Measurements from ENCODE around the gene LTBP3.
"Not testable (repeated sequence)": the region's sequence is repeated elsewhere in the genome, so short reads cannot be mapped to it uniquely, and the experiment has no call there.

The LTBP3 gene

GRCh38 chr11:65571420-65571819, 13.3 kb upstream of the LTBP3 start:
- DNase-seq, result no peak

GRCh38 chr11:65569973-65570918, 12.1 kb upstream of the LTBP3 start, which contains the start of gene ZNRD2:
ZNRD2 (plus strand) TSS chr11:65570477; CDS start chr11:65570492, 15 bp downstream.
- DNase-seq, result peak; percentile 98

DNA sequence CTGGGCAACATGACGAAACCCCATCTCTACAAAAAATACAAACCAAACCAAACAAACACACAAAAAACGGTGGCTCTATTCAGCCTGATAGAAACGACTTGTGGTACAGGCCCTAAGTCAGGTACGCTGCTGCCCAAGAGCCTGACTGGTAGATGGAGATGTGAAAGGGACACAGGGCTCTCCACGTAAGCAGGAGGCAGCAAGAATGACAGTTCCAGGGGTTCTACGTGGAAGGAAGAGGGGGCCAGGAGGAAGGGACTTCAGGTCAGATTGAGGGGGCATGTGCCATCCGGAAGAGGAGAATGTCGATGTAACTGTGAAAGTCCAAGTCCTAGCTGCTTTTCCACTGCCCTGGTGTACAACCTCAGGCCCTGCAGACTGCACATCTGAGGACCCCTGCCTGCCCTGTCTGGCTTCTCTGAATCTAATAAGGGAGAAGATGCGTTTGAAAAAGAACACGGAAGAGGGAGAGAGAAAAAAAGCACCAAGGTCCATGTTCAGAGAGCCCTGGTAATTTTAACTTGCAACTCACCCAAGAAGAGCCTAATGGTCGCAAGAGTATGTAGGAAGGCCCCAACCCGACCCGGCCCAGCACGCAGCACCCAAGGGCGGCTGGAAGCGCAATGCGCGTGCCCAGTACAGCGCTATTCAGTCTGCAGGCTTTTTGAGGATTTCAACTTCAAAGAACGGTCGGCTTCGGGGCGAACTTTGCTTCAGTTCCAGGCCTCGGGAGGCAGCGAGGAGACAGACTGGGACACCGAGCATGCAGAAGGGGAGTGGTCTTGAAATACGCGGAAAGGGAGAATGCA, 11.2 kb upstream of the LTBP3 start:
- DNase-seq, result no peak

DNA sequence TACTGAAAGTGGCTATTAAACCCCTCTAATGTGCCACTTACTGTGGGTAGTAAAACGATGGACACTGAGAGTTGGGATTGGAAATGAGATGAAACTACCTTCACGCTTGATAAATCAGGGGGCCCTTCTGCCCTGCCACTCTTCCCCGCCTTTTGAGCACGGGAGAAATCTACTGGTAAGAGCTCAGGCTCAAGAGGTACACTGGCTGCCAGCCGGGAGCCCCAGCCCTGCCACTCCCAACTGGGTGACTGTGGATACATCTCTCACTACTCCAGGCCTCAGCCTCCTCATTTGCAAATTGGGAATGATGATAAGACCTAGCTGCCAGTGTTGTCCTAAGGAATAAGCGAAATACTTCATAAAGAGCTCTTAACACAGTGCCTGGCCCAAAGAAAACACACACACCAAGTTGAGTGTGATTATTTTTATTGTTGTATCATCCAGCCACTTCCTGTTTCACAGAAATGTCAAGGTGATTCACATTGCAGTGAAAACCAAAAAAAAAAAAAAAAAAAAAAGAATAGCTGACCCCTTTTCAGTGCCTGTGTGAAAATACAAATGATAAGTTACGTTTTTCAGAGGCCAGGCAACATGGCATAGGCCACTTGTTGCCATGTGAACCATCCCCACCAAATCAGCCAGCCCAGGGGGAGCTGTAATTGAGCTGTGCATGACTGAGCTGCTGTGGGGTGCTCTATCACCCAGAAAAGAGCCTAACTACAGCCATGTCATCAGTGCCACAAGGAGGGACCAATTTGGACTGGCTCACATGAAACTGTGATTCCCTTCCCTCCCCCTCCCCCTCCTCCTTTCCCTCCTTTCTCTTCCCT, 7.7 kb upstream of the LTBP3 start:
- no peak for DNase-seq

- DNase-seq, result not testable (repeated sequence)
Observed at GRCh38 chr11:65564879-65565559, 6.9 kb upstream of the LTBP3 start.

- no peak for DNase-seq
Observed at GRCh38 chr11:65563601-65564000, 5.4 kb upstream of the LTBP3 start.

GRCh38 chr11:65562788-65563187, 4.6 kb upstream of the LTBP3 start:
- DNase-seq, result no peak

DNA sequence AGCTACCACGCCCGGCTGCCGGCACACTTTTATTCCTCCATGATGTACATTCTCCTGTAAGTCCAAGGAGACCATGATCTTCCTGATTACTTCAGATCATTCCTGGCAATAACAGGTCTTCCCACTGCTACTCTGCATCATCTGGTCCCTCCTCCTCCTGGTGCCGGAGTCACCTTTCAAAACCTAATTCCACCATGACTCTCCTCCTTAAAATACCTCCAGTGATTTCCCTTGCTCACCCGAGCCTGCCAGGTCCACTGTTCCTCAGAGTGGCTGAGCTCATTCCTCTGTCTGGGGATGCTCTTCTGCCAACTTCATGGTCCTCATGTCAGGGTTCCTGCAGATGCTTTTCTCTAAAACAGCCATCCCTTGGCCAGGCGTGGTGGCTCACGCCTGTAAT, 3.9 kb upstream of the LTBP3 start:
- DNase-seq, result no peak

- peak; percentile 81 for DNase-seq
Observed at GRCh38 chr11:65560555-65561418, 2.6 kb upstream of the LTBP3 start.

GRCh38 chr11:65559951-65560537, 1.9 kb upstream of the LTBP3 start:
- no peak for DNase-seq

- no peak for DNase-seq
Observed at GRCh38 chr11:65559535-65559934, 1.4 kb upstream of the LTBP3 start.

DNA sequence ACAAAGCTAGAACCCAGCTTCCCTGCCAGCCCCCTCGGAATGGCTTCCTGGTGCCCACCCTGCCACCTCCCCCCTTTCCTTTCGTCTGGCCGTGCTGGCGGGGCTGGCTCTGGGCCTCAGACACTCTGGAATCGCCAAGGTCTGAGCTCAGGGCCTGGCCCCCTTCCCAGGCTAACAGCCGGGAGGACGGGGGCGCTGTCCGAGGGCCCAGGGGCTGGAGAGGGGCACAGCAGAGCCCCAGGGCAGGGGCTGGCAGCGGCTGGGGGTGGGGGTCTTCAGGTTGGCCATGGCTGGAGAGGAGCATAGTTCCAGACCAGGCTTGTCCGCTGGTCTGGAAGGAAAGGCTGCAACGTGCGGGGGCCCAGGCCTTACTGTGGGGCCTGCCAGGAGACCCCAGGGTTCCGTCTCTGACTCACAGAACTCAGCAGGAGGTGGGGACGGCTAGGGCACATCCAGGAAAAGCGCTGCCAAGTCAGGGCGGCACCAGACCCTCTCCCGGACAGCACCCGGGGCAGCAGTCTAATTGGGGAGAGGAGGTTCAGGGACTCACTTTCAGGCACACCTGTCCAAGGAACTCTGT, 861 bp upstream of the LTBP3 start:
- DNase-seq, result peak; percentile 91

DNA sequence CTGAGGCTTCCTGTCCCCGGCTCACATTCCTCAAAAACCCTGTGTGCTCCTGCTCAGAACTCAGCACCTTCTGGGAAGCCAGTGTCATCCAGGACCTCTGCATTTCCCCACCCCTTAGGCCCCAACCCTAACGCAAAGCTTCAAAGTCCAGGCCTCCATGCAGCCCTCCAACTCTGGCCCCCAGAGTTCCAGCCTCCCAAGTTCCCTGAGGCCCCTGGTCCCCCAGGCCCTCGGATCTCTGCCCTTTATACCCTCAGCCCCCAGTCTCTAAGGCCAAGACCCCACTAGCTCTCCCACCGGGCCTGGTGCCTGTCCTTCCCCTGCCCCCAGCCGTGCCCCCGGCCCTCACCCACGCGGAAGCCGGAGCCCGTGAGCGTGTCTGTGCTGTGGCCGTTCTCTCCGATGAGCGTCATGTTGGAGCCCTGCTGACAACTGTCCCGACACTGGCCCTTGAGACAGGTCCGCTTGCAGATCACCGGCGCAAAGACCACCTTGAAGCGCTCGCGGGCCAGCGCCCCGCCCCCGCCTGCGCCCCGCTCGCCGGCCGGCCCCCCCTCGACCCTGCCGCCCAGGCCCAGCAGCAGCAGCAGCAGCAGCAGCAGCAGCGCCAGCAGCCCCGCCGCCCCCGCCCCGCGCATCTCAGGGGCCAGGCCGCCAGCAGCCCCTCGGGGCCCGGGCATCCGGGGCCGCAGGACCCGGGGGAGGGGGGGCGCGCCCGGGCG, 718 bp downstream of the LTBP3 start:
- DNase-seq, result no peak

DNA sequence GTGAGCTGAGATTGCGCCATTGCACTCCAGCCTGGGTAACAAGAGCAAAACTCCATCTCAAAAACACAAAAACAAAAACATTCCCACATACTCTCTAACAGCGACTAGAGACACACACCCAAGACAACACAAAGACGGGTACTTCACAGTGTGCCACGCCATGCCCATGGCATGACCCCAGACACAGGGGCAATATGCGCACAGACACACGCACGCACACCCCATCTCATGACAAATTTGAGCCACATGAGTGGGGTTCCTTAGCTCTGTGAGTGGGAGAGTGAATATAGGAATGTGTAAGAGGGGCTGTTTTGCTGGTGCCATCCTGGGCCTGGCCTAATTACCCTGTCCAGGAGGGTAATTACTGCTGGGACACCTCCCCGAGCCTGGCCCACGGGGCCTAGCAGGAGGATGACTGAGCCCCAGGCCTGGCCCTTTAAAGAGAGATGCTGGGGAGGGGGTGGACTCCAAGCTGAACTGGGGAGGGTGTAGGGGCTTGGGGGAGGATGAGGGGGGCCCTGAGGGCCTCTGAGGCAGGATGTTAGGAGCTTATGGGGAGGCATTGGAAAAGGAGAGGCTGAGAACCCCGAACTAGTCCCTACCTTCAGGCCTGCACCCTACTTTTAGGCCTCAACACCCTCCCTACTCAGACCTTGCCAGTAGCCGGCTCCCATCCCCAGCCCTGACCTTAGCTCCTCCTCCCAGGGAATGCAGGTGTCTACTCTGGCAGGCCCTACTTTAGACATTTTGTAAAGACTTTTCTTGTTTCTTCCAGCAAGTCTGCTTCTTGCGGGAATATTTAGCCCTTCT, 1.5 kb downstream of the LTBP3 start:
- no peak for DNase-seq

GRCh38 chr11:65555693-65556231, 2.4 kb downstream of the LTBP3 start:
- DNase-seq, result peak; percentile 86

GRCh38 chr11:65554842-65555430, 3.2 kb downstream of the LTBP3 start:
- DNase-seq, result no peak

GRCh38 chr11:65554057-65554818, 3.9 kb downstream of the LTBP3 start:
- no peak for DNase-seq

Data from femur (tissue), 1 donor.